ENCODE results near the gene UST.
"Not testable (repeated sequence)": the region's sequence is repeated elsewhere in the genome, so short reads cannot be mapped to it uniquely, and the experiment has no call there.

The UST gene

DNA sequence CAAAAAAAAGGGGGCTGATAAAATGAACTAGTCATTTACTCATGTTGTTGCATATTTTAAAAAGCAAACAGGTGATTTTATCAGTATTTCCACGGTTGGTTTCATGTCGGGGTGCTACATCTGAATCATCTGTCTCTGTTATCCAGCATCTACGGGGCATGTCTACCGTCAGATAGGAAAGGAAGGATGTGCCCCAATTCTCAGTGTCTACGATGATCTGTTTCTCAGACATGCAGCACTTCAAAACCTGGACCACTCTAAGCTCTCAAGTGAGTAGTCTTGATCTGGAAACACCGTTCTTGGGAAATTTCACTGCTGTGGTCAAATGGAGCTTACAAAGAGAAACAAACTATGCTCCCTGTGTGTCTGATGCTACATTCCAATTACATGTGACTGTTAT, 330.4 kb downstream of the UST start:
- DNase-seq: peak; percentile 46

DNA sequence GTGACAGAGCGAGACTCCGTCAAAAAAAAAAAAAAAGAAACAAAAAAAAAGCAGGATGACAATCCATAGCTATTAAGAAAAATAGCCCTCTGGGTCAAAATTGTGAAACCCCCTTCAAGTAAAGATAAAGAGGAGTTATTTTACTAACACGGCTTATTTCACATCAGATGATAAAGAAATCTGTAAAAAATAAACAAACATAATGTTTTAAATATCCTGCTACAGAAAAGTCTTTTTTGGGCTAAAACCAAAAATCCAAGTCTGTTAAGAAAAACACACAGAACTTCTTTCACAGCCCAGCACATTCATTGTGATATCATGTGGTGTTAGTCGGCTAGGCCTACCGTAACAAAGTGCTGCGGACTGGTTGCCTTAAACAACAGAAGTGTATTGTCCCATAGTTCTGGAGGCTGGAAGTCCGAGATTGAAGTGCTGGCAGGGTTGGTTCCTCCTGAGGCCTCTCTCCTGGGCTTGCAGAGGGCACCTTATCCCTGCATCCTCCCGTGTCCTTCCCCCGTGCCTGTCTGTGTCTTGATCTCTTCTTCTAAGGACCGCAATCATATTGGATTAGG, 331.5 kb downstream of the UST start:
- no peak for DNase-seq

DNA sequence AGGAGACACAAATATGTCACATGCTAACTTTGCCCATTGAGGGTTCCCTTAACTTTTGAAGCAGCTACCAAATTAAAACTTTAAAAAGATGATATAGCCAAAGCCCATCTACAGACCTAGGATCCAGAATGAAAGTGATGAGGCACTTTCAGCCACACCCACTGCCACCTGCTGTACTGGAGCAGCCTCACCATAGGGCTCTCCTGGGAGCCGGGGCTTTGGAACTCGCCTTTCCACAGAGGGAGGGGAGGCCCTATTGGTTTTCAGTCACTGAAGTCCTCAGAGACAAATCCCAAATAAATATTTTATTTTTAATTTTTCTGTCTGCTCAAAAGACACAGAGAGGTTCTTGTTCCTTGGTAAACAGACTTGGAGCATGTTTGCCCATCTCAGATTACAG, 332.6 kb downstream of the UST start:
- no peak for DNase-seq

GRCh38 chr6:149079911-149080491, 333.2 kb downstream of the UST start:
- peak; percentile 68 for DNase-seq

GRCh38 chr6:149080511-149080910, 333.7 kb downstream of the UST start:
- peak; percentile 93 for DNase-seq

DNA sequence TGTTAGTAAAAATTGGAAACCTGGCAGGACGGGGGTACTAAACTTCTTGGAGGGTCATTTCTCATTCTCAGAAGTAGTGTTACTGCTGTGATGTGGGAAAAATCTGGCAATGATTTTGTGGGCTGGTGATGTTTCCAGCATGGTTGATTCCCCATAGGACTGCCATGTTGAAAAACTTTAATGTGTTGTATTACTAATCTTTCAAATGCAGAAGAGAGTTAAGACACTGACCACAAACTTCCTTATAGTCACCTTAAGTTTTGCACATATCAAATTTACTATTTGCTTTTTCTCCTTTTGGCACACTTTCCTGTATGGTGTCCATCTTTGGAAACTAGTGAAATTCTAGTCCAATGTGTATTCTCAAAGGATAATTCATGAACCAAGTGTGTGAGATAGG, 334.5 kb downstream of the UST start:
- DNase-seq: peak; percentile 19

- peak; percentile 68 for DNase-seq
These were observed 335.5 kb downstream of the UST start for GRCh38 chr6:149082320-149082719.

- DNase-seq: no peak
These were observed 337.2 kb downstream of the UST start for GRCh38 chr6:149084026-149084425.

DNA sequence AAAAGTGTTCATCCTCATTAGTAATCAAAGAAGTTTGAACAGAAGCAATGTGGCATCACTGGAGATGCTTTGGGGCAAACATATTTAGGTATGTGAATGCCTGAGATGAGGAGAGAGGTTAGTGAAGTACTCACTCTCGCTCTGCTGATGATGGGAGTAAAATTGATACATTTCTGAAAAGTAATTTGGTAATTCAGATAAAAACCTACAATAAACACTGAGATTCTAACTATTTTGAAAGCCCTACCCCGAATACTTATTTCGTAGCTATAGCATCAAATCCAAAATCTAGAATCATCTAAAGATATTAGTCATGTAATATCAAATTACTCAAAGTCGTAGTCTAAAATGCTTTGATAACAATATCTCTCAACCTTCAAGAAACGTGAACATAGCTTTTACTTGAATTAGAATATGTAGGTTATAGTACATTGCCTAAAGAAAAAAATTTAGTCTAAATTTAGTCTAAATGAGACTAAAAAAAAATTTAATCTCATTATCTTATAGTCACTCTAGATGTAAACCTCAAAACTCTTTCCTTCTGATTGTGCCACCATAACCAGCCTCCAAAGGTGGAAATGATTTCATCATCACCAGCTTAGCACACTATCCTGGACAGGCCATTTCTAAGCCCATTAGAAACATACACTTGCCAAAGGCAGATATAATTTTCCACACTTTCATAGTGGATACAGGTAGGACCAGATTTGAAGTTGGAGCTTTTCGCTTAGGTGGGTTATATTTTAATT, 338.2 kb downstream of the UST start:
- DNase-seq: no peak

GRCh38 chr6:149085557-149085938, 338.7 kb downstream of the UST start:
- DNase-seq: no peak

DNA sequence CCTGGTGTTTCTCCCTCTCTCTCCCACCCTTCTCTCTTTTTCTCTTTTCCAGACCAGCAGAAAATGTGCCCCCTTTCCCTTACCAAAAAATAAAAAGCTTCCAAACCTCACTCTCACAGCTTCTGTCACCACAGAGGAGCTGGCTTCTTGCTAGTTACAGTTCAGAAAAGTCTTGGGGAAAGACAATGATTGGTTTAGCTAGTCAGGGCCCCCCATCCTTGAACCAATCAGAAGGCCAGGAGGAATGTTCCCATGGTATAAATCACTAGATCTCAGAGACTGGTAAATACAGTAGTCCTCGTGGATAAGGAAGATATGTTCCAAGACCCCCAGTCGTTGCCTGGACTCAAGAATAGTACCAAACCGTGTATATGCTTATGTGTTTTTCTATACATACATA, 339.5 kb downstream of the UST start:
- DNase-seq: no peak

GRCh38 chr6:149087898-149088297, 341.1 kb downstream of the UST start:
- DNase-seq: no peak

- DNase-seq: no peak
These were observed 341.5 kb downstream of the UST start for GRCh38 chr6:149088361-149088760.

GRCh38 chr6:149089510-149089909, 342.7 kb downstream of the UST start:
- DNase-seq: no peak

DNA sequence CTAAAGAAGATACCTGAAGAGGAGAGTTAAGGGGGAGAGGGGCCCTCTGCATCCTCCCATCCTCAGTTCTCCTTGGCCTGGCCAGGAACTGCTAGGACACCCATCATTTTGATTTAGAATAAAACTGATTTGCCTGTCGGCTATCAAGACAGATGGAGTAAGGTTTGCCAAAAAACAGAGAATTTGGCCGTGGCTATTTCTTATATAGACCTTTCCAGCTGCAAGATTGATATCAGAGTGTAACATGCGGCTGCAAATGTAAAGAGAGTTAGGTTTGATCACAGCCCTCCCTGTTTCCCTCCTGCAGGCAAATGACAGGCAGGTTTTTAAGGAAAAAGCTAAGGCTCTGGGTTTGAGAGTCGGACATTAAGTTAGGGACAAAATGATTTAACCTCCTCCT, 344.1 kb downstream of the UST start:
- no peak for DNase-seq

- peak; percentile 43 for DNase-seq
These were observed 346.8 kb downstream of the UST start for GRCh38 chr6:149093643-149094042.

DNA sequence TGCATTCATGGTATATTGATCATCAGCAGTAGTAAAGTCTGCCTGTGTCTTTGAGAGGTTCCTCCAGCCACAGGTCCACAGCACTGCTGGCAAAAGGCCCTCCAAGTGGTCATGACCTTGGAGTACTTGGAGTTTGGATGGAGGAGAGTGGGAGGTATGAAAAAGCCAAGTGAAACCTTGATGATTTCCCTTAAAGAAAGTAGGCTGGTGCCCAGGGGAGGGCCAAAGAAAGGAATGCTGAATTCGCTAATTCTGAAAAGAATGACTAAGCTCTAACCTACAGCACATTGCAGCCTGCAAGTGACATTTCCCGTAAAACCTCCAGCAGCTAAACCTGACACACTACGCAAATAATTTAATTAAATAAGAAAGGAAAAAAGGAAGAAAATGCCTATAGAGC, 347.3 kb downstream of the UST start:
- DNase-seq: peak; percentile 9

DNA sequence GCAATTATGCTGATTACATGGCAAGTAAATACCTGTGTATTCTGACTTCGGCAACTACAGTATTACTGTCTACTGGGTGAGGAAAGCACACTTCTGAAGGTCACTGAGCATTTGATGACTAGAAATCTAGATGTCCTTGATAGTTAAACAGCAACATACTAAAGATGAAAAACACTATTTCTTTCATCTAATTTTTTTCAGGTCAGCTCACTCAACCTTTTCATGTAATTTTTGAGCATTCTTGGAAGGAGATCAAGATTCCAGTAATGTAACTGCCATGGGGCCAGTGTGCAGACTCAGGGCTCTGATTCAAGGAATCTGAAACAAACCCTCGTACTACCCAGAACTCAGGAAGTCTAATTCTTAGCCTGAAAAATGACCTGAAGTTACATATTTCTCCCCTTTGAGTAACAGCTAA, 348.1 kb downstream of the UST start:
- peak; percentile 22 for DNase-seq

DNA sequence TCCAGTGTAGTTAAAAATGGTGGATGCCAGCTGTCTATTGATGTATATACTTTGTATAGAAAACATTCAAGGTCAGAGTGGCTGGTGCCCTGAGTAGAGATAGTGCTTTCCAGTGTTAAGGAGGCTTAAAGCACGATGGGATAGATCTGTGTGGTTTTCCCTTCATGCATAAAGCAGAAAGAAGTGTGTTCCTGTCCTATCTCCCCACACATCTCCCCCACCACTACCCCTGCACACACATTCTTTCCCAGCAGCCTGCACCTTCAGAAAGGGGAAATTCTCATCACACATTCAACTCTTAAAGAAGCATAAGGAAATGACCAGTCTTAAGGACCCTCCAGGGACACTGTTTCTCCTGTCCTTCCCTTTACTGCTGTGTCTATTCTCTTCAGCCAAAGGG, 349.0 kb downstream of the UST start:
- no peak for DNase-seq

- no peak for DNase-seq
These were observed 351.0 kb downstream of the UST start for GRCh38 chr6:149097794-149098193.

DNA sequence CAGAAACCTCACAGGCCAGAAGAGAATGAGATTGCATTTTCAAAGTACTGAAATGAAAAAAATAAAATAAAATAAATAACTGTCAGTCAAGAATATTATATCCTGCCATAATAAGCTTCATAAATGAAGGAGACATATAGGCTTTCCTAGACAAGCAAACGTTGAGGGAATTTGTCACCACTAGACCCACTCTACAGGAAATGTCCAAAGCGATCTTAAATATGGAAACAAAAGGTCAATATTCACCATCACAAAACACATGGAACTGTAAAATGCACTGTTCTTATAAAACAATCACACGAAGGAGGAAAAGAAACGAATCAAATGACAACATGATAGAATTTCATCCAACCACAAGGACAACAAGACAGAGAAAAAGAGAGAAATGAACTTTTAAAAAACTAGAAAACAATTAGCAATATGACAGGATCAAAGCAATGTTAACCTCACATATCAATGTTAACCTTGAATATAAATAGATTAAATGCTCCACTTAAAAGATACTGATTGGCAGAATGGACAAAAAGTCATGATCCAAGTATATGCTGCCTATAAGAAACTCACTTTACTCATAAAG, 352.0 kb downstream of the UST start:
- DNase-seq: no peak

DNA sequence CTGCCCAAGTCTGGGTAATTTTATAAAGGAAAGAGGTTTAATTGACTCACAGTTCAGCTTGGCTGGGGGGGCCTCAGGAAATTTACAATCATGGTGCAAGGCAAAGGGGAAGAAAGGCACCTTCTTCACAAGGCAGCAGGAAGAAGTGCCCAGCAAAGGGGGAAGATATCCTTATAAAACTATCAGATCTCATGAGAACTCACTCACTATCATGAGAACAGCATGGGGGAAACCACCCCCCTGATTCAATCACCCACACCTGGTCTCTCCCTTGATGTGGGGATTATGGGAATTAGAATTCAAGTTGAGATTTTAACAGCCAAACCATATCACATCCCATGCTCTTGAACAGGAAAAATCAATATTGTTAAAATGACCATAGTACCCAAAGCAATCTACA, 355.5 kb downstream of the UST start:
- DNase-seq: no peak

DNA sequence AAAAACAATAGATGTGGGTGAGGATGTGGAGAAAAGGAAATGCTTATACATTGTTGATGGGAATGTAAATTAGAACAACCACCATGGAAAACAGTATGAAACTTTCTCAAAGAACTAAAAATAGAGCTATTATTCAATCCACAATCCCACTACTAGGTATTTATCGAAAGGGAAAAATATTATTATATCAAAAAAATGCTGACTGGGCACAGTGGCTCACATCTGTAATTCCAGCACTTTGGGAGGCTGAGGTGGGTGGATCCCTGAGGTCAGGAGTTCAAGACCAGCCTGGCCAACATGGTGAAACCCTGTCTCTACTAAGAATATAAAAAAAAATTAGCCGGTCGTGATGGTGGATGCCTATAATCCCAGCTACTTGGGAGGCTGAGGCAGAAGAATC, 357.1 kb downstream of the UST start:
- DNase-seq: not testable (repeated sequence)

GRCh38 chr6:149107520-149107919, 360.7 kb downstream of the UST start:
- no peak for DNase-seq

Data from HCEC 1CT (cell line).